Activated CD4-positive, CD25-positive, alpha-beta regulatory T cell treated with anti-CD3 and anti-CD28 coated beads, Interleukin-2, amount 50 U/mL, for 24 hours (primary cell): ENCODE measurements around the gene WDFY2.

Experiments
- ATAC-seq, 2 donors: fragments of 150-1000 bp; cut with Tn5 transposase; one replicate each; pipeline ENCODE4 v1.10.0; 2021; ENCODE audit warnings: mild to moderate bottlenecking in 1 of 2, moderate library complexity in 1 of 2

Gene WDFY2

DNA sequence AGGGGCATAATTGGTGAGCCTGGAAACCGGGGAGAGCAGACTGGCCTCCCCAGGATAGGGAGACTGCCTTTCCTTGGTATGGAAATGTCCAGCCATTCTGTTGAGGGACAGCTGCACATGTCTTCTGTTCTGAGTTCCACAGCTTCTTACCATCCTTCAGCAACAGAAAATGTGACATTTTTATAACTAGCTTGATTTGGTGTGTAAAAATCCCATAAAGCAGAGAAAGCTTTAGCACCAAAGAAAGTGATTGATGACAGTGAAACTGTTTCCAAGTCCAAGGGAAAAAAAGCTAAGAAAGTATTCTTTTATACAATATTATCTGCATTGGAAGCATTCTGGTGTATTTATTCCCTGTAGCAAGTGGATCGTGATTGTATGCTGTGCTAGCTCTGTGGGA lies 157.8 kb downstream of the WDFY2 start:
- no peak for ATAC-seq

DNA sequence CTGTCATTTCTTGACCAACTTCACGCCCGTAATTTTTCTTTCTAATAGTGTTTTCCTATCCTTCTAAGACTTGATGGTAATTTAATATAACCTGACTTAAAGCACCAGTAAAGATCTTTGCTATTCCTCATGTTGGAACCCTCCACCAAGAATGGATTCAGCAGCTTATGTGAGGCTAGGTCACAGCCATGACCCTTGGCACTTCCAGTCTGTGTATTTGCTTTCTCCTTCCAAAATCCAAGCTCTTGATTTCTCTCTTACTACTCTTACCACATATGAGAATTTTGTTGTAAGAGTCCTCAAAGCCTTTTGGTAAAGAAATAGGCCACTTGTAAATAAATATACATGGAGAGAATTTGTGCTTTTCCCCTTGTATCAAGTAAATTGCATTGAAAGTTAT lies 158.3 kb downstream of the WDFY2 start:
- no peak for ATAC-seq

DNA sequence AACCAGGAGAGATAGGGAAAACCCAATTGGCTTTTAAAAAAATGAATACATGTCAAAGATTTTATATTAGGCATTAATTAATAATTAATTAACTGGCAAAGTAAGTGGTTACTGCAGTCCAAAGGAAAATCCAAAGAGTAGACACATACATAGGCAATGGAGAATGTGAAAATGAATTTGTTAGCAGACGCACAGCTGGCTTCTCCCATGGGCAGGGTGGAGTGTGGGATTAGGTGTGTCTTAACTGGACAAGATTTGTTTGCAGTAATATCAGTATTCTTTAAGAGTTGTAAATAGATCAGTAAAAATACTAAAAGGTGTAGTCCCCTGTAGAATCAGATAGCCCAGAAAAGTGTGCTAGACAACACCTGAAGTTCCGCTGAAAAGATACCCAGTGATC lies 161.0 kb downstream of the WDFY2 start:
- no peak for ATAC-seq

DNA sequence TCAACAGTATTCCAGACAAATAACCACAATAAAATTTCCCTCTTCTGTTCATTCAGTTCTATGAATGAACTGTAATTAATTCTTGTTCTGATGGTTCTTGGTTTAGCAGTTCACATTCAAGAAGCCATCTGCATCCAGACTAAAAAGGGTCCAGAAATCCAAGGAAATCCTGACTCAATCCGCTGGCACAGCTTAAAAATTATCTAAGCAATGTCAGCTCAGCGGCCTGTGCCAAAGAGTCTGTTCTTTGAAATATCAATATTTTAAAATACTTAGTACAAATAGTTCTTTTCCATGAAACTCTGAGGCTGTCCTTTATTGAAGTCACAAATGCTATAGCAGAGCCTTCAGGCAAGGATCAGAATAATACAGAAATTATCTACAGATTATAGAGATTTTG lies 162.5 kb downstream of the WDFY2 start:
- no peak for ATAC-seq

DNA sequence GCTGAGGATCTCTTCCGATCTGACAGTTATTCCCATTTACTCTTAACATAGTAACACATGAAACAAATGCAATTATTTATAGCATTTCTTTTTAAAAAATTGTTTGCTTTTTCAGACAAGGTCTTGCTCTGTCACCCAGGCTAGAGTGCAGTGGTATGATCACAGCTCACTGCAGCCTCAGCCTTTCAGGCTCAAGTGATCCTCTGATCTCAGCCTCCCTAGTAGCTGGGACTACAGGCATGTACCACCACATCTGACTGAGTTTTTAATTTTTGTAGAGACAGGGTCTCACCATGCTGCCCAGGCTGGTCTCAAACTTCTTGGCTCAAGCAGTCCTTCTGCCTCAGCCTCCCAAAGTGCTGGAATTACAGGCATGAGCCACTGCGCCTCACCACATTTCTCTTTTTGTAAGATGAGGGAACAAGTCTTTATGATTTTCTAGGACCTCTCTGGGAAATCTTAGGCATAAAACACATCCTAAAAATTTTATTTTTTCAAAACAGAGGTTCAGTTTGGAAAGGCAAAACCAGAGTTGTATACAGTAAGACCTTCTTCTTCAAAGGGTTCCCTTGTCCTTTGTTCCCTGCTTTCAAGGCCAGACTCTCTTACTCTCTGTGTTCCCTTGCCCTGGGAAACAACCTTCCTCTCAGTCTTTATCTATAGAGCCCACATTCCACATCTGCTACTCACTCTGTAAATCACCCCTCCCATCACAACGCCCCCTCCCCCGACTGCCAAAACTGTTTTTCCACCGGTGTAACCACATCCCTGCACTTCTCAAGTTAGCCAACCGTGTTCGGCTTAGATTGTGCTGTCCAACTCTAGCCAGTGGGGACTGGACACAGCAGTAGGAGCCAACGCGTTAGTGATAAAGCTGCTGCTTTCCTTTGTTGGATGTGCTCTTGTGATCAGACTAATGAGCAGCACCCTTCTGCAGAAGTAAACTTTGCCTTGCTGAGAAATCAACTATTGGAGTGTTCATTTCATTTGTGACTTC lies 163.5 kb downstream of the WDFY2 start:
- ATAC-seq: no peak

DNA sequence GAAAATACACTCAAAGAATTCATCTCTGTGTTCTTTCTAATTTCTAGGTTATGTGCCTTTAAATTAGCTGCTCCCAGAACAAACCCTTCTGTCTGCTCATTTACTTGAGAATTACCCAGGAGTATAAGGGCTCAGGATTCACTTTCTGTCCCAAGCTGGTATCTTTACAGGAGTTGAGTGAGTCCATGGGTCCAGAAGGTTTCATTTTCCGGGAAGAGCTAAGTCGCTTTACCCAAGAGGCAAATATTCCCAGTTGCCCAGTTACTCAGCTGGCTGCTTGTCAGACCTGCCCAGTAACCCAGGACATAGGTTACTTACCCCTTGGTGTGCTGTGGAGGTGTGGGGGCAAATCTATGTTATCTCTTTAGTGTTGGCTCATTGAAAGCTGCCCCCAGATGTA lies 172.4 kb downstream of the WDFY2 start:
- ATAC-seq: no peak

DNA sequence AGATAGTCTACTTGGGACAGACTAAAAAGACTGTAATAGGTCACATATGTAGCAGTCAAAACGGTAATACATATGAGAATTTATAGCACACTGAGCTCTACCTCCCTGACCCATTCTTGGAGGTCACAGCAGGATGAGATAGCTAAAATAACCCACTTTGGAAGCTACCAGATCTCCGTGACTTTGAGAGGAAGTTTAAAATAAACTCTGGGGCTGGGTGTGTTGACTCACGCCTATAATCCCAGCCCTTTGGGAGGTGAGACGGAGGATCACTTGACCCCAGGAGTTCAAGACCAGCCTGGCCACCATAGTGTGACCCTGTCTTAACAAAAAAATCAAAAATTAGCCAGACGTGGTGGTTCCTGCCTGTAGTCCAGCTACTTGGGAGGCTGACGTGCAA lies 174.4 kb downstream of the WDFY2 start:
- no peak for ATAC-seq

DNA sequence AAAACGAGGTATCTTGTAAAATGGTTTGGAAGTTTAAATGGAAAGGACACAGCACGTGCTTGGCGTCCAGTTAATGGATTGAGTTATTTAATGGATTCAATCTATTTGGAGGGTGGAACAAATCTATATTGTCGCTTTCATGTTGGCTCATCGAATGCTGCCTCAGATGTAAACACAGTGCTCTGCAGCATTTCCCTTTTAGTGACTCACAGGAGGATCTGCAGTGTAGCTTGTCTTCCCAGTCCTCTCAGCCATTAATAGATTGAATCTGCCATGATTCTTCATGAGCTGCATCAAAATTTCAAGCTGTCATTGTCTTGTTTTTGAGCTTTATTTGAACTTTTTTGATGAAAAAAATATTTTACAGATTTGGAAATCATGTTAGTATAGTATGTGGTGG lies 175.0 kb downstream of the WDFY2 start:
- ATAC-seq: no peak

DNA sequence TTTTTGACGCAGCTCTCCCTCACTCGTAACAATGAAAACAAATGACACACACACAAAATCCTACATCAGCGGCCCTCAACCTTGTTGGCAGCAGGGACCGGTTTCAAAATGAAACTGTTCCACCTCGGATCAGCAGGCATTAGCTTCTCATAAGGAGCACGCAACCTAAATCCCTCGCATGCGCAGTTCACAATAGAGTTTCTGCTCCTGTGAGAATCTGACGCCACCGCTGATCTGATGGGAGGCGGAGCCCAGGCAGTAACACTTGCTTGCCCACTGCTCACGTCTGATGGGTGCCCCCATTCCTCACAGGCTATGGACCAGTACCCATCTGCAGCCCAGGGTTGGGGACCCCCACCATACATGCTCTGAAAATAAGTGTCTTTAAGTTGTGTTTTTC lies 176.3 kb downstream of the WDFY2 start:
- no peak for ATAC-seq

DNA sequence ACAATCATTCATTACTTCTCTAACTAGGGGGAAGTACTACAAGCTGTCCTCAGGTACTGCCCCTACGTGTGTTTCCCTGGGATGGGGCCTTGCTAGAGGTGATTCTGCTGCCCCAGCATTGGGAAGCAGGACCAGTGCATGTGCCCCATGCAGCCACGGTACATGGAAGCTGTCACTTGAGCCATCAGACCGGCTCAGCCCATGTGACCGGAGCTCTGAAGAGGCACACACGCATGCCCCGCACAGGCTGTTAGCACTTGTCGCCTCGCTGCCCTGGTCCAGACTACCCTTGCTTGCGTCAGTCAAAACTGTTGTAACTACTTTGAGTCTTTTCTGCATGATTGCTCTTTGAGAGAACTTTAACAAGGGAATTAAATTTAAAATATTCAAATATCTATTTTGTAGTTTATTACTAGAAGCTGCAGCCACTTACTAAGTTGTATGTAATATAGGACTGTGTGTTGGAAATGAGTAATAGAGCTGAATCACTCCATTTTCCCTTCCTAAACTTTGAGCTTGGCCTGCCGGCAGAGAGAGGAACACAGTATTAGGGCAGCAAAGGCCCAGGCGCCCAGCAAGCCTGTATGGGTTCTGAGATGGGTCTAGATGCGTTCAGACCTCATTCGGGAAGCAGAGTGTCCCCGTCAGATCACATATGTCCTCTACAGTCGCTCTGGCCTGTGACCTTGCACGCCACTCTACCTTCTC lies 177.5 kb downstream of the WDFY2 start:
- ATAC-seq: no peak

DNA sequence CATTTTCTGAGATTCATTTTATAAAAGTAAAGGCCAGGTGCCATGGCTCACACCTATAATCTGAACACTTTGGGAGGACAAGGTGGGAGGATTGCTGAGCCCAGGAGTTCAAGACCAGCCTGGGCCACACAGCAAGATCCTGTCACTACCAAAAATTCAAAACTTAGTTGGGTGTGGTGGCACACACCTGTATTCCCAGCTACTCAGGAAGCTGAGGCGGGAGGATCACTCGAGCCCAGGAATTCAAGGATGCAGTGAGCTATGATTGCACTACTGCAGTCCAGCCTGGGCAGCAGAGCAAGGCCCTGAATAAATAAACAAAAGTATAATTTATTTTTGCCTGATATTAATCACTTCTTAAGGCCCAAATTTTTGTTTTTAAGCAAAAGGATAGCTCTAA lies 179.2 kb downstream of the WDFY2 start:
- no peak for ATAC-seq

DNA sequence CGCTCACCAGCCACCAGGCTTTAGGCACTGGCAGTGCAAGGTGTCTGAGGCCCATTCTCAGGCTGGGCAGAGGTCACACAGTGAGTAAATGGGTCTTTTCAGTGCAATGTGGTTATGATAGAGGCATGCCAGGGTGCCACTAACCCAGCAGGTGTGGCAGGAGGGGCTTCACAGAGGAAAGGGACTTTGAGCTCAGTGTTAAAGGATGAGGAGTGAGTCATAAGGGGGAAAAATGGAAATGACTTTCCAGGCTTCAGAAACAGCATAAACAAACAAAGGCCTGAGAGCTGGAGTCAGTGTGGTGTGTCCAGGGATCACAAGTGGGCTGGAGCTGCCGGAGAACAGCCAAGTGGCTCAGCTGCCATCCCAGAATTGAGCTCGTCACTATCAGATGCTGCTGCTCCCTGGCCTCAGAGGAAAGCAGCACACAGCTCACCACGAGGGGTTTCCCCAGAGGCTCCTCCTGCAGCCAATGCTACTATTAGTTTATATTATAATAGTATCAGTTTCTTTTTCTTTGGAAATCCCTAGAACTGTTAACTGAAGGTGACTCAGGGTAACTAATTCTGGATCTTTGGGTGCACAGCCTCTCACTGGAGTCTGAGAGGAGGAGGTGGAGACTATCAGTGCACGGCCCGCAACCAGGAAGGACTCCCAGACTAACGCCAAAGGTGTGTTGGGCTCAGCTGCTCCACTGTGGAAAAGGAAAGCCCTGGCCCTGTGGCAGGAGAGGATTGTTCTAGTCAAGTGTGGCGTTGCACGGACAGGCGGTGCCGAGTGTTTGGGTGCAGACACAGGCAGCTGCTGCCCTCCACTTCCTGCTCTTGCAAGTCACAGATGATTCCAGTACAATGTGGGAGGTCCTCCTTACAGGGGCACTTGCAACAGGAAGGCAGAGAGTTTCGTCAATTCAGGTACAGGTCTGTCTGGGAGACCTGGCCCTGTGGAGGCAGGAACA lies 180.2 kb downstream of the WDFY2 start:
- ATAC-seq: peak; percentile 94 to 95

DNA sequence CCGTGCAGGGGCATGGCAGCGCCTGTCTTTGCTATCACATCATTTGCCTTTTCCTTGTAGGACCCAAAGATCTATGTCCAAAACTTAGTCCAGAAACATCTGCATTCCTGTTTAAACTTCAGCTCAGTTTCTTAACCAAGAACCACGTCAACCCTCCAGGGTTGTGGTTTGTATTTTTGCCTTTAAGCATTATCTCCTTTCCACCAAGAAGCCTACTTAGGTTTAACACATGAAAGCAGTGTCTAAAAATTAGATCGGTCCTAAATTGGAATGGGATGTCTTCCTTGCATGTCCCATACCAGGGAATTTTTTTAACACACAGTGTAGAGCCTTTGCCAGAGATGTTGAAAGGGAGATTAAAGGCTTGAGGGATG lies 180.9 kb downstream of the WDFY2 start:
- no peak for ATAC-seq

DNA sequence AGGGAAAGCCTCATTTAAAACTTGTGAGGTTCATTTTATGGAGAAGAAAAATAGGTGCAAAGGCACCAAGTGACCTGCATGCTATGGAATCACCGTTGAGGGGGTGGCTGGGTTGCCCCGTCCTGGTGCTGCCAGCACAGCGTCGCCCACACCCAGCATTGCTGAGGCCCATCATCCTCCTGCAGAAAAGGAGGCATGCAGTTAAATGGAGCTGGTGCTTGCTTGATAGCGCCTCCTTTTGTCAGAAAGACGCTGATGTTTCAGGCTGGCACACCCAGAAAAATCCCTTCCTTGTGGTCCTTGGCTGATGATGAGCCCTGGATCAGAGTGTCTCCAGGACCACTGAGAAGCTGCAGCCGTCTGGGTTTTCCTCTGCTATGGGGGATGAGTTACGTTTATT lies 182.8 kb downstream of the WDFY2 start:
- no peak for ATAC-seq

DNA sequence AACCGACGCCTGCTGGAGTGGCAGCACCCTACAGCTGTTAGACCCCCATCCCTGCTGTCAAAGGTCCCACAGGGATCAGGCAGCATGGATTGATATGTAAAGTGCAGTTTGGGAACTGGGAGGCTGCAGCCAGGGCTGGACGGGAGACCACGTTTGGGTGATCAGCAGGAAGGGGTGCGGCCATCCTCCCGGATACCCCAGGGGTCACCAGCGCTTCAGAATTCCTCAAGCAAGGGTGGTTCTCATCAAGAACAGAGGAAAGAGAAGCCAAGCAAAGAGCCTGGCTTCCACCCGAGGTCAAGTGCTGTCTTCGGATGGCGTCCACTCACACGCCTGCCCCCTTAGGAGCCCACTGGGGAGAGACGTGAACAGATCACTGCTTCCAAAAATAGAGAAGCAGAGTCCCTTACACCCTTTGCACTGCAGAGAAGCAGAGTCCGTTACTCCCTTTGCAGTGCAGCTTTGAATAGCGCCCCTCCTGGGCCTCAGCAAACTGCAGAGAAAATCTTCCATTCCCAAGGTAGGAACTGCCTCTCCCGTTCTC lies 184.2 kb downstream of the WDFY2 start:
- ATAC-seq: no peak

DNA sequence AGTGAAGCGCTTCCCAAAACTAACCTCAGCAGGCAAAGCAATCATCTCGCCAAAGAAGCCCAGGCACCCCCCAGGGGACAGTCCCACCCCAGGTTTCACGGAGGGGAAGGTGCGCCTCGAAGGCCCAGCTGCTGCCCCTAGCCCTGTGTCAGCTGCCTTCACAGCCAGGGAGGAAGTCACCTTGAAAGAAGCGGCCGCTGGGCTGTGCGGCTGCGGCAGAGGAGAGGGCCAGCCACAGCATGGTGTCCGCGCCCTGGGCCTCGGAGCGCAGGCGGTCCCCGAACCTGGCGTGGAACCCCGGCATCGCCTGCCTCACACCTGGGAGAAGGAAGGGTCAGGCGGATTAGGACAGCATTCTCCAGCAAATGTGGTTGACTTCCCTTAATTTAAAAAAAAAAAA lies 184.7 kb downstream of the WDFY2 start:
- no peak for ATAC-seq

DNA sequence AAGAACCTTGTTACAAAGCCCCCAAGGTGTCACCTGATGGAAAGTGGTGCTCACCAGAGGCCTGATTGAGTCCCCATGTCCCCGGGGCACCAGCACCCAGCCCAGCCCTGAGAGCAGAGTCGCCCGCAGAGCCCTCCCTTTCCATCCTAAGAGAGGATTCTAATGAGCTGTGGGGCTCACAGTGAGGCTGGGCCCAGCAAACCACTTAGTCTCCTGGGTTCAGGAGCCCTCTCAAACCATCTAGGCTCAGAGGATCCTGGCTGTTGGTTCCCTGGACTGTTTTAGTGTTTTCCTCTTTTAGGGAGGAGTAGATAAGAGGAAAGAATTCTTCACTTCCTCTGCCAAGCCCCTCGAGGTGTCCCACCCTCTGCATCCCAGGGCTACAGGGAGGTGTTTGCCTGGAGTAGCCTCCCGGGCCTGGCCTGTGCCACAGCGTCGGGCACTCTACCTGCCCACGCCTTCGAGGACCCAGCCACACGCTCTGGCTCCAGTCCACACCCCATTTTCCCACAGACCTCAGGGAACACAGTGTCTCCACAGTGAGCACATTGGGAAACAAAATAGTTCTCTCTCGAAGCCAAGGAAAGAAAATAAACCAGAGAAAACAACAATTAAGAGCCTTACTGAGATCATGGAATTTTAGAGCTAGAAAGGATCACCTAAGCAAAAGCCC lies 185.3 kb downstream of the WDFY2 start:
- no peak for ATAC-seq

DNA sequence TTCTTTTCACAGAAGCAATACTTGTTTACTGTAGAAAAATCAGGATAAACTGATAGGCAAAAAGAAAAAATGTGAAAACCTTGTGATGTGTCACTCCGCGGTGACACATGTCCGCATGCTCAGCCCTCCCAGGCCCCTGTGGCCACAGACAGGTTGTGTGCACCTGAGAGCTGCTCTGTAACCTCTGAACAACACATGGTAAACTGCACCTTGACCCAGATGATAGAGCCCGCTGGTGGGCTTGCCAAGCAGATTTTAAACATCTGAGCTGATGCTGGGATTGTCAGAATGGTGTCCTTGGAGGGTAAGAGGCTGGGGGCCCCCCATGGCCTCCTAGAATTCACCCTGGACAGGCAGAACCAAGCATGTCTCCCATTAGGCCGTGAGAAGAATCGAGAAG lies 185.9 kb downstream of the WDFY2 start:
- ATAC-seq: no peak

DNA sequence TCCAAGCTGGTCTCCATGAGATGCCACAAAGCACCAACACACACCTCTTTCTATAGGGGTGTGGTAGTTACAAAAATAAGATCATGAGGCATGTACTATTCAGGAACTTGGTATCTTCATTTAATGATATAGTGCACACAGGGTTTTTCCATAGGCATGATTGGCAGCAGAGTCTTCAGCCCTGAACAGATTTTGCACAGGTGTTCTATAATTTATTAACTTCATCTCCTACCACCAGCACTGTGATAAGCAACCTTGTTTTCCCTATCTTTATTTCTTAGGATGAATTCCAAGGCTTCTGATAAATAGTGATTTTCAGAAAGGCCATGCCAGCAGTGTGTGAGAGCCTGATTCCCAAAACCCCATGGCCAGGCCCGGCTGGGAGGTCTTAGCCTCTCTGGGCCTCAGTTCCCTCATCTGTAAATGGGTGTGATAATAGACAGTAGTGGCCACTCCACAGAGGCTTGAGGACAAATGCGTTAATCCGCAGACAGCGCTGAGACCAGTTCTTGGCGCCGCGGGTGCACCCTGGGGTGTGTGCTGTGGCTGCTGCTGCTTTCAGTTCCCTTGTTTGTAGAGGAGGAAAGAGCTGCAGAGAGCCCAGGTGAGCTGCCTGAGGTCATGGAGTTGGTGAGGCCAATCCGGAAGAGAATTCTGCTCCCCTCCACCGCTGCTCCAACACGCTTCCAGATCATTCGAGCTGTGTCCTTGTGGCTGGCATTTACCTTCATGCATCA lies 186.6 kb downstream of the WDFY2 start:
- ATAC-seq: no peak

DNA sequence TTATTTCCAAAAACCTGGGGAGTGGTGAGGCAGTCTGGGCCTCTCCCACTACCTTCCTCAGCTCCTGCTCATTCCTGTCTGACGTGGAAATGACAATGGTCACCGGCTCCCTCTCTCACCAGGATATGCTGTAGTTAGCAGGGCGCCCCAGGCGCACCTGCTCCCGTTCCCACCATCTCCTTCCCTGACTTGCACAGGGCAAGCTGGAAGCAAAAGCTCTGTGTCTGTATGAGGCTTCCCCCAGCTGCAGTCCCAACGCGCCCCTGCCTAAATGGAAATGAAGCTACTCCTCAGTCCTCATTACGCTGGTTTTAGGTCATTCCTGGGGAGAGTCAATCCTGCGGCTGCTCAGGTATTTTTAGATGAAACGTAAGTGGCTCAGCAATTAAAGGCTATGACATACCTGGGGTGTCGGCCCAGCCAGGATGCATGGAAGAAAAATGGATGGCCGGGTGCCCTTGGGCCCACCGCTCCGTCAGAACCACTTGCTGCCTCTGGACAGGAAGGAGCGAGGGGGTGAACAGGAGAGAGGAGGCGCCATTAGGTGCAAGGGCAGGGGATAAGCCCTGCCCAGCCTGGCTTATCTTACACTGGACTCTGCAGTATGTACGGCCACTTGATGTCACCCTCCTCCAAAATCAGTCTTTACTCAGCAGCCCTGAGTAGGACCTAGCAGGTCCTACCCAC lies 187.3 kb downstream of the WDFY2 start:
- ATAC-seq: no peak

DNA sequence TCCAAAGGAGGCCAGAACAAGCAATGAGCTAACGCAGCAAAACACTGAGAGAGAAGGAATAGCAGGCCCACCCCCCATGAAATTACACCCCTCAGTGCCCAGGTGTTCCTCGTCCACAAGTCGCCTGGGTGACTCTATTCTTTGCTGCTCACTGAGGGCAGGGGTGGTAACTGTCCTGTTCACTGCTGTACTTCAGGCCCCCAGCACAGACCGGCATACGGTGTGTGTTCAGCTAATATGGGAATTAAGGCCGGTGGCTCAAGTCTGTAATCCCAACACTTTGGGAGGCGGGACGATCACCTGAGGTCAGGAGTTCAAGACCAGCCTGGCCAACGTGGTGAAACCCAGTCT lies 187.8 kb downstream of the WDFY2 start:
- ATAC-seq: no peak
